Sigmoid colon (tissue), 7 donors: ENCODE results near the gene VN1R4. TPM values are rescaled to one million over a fixed set of nuclear protein-coding genes. Genes with fewer than 3 reads are reported as not detected.
"Not testable (repeated sequence)": the region's sequence is repeated elsewhere in the genome, so short reads cannot be mapped to it uniquely, and the experiment has no call there.

Experiments used
- DNase-seq: peaks from one replicate; pipeline ENCODE4 v3.0.0-alpha.2; 2019
- H3K27ac ChIP-seq, 4 donors: fragments of 200-600 bp; sonication (generic); one replicate each; pipeline ENCODE4 v1.5.1; 2016 to 2019; ENCODE audit warnings: mild to moderate bottlenecking in 1 of 4
- H3K27me3 ChIP-seq, 3 donors: fragments of 200-600 bp; sonication (generic); one replicate each; pipeline ENCODE4 v1.5.1; 2019; ENCODE audit warnings: mild to moderate bottlenecking in 1 of 3
- H3K36me3 ChIP-seq, 4 donors: fragments of 200-600 bp; sonication (generic); one replicate each; pipeline ENCODE4 v1.5.1; 2016 to 2019
- H3K4me1 ChIP-seq, 4 donors: fragments of 200-600 bp; sonication (generic); one replicate each; pipeline ENCODE4 v1.5.1; 2017 to 2019
- H3K4me3 ChIP-seq, 4 donors: fragments of 200-600 bp; sonication (generic); one replicate each; pipeline ENCODE4 v1.5.1; 2017 to 2019; ENCODE audit warnings: mild to moderate bottlenecking in 2 of 4, moderate library complexity in 1 of 4
- H3K9me3 ChIP-seq, 4 donors: fragments of 200-600 bp in 3 of 4; sonication (generic) in 3 of 4; one replicate each; pipeline versions ENCODE4 v1.5.1 to v1.6.1; 2013 to 2019
- CTCF ChIP-seq, 4 experiments: fragments of 450-650 bp in 3 of 4; fragments of 200-600 bp in 1 of 4; IDR thresholded peaks; one replicate each; pipeline ENCODE4 v1.5.1; 2016 to 2019; ENCODE audit warnings: antibody characterized with exemption in 4 of 4, mild to moderate bottlenecking in 3 of 4, moderate library complexity in 2 of 4
- EP300 ChIP-seq, 4 donors: sonication (generic); formaldehyde crosslinking; IDR thresholded peaks; one replicate each; pipeline ENCODE4 v1.6.1; 2017; ENCODE audit warnings: antibody characterized with exemption in 4 of 4
- POLR2A ChIP-seq, 2 donors: fragments of 450-650 bp; IDR thresholded peaks; one replicate each; pipeline ENCODE4 v1.6.1; 2016; ENCODE audit warnings: antibody characterized with exemption in 2 of 2, mild to moderate bottlenecking in 2 of 2, moderate library complexity in 2 of 2
- POLR2AphosphoS5 ChIP-seq, 4 donors: sonication (generic); formaldehyde crosslinking; IDR thresholded peaks; one replicate each; pipeline ENCODE4 v1.6.1; 2017; ENCODE audit warnings: antibody characterized with exemption in 4 of 4
- WGBS, 2 donors: extraction: QIAGEN DNeasy Blood & Tissue Kit; methylation state at CpG; one replicate each; pipeline ENCODE4 v1.1.7; 2013; 5-methylcytosine and 5-hydroxymethylcytosine counted together
- intact Hi-C: fragments of 100-400 bp; cut with DNase I; formaldehyde crosslinking; loops from one replicate; pipeline ENCODE4 v1.15.1; 2023
- polyA plus RNA-seq, 3 donors: library from polyadenylated mRNA; stranded (reverse); fragments of 200-250 nt; gene quantifications; one replicate each; pipeline ENCODE4 v1.2.3, GENCODE V29; 2013
- total RNA-seq, 4 donors: library from RNA; depleted of rRNA; stranded (reverse); fragments of >200 nt; gene quantifications; one replicate each; pipeline ENCODE4 v1.1.0, GENCODE V29; 2016
- donor health status: healthy with polysubstance abuse.
- donor health status: Bipolar disorder and iron deficiency.
- donor health status: healthy.

VN1R4 gene
- total and polyA plus RNA-seq, 7 donors: not detected

DNA sequence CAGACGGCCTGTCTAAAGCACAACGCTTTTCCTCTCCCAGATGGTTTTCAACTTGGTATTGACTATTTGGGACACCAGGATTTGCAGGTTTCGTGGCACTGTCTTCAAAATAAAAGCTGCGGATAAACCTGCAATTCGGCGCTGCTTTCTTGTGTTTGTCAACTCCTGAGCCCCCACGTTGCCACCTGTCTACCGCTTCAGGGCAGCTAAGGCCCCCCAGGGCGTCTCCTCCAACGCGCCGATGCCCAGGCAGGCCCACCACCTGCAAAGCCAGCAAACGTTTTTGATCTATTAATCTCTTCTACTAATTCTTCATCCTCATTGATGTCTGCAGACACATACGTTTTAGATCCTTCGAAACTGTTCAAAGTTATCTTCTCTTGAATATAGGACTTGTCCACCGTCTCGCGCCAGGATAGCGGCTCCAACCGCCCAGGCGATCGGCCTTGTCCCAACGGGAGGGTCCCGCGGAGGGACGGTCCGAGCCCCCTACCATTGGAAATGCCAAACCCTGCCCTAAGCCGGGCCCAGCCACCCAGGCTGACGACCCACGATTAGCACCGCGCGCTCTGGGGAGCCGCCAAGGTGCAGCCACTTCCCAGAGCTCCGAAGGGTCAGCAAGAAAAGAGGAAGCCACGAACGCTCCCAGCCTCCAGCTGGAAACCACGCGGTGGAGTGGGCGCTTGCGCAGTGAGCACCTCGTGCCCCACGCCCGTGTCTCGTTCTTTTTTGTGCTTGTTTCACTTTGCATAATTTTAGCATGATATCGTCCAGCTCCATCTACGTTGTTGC, 23.4 kb upstream of the VN1R4 start:
- H3K9me3 ChIP-seq: peaks cover 0 to 21% (median 17%) of the 10 kb centered on the region in 4 donors
- no peak for DNase-seq
- H3K27me3 ChIP-seq: no peaks in the 10 kb centered on the region
- H3K4me3 ChIP-seq: no peak overlapping the region
- TF ChIP-seq EP300 (IDR thresholded peaks at IDR 0.05) (no peak), CTCF (IDR thresholded peaks at IDR 0.05) (no peak), POLR2AphosphoS5 (IDR thresholded peaks at IDR 0.05) (no peak), POLR2A (IDR thresholded peaks at IDR 0.05) (no peak)
- WGBS, 2 donors: 92 to 94% methylated on average over 47 of the region's 47 CpGs
- H3K27ac ChIP-seq: no peak overlapping the region
- H3K4me1 ChIP-seq: no peaks in the 10 kb centered on the region
- no peaks in the 10 kb centered on the region for H3K36me3 ChIP-seq
- intact Hi-C loops: no loop called here

DNA sequence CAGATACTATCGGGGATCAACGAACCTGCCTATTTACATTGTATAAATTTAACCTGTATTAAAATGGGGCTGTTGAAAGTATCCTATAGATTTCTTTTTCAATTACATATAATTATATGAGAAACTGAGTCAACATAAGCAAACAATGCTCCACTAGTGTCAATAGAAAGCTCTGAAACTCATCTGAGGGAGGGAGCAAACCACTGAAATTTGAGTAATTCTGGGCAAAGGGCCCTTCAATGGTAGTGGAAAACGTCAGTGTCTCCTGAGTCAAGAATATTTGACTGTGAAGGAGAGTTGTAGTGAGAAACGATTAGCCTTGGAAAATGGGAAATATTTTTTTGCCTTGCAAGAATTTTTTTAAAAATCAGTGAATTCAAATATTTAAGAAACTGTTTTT, 17.6 kb upstream of the VN1R4 start:
- 71 to 78% methylated on average over 4 of the region's 4 CpGs for WGBS, 2 donors
- no peak for TF ChIP-seq CTCF (IDR thresholded peaks at IDR 0.05)
- no peak for TF ChIP-seq POLR2A (IDR thresholded peaks at IDR 0.05)
- TF ChIP-seq EP300 (IDR thresholded peaks at IDR 0.05): no peak
- no peak for TF ChIP-seq POLR2AphosphoS5 (IDR thresholded peaks at IDR 0.05)
- no peak overlapping the region for H3K4me3 ChIP-seq
- peaks cover 0 to 4% (median 0%) of the 10 kb centered on the region in 4 donors for H3K9me3 ChIP-seq
- DNase-seq: no peak
- no peak overlapping the region for H3K27ac ChIP-seq
- H3K27me3 ChIP-seq: no peaks in the 10 kb centered on the region
- no peaks in the 10 kb centered on the region for H3K4me1 ChIP-seq
- H3K36me3 ChIP-seq: no peaks in the 10 kb centered on the region
- intact Hi-C loops: no loop called here

- H3K27me3 ChIP-seq, H3K9me3 ChIP-seq, H3K4me3 ChIP-seq, H3K27ac ChIP-seq, DNase-seq, intact Hi-C loops, H3K4me1 ChIP-seq, H3K36me3 ChIP-seq: not testable (repeated sequence)
- 52 to 73% methylated on average over 1 to 4 of the region's 8 CpGs for WGBS, 2 donors
These were observed 14.4 kb upstream of the VN1R4 start for GRCh38 chr19:53281947-53282346.

DNA sequence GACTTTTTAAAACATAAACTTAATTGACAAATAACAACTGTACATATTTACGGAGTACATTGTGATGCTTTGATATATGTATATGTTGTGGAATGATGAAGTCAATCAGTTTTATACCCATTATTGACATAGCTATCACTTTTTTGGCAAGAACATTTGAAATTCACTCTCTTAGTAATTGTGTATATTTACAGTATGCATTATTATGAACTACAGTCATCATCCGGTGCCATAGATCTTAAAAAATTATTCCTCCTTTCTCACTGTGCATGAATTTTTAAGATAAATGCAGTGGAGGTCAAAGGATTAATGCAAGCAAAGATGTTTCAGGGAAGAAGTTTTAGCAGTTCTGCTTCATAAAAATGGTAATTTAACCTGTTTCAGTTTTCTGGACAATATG, 8.0 kb upstream of the VN1R4 start:
- H3K27me3 ChIP-seq: peaks cover 0 to 7% (median 0%) of the 10 kb centered on the region in 3 donors
- no peak overlapping the region for H3K27ac ChIP-seq
- DNase-seq: no peak
- no peaks in the 10 kb centered on the region for H3K4me1 ChIP-seq
- H3K4me3 ChIP-seq: no peak overlapping the region
- no peaks in the 10 kb centered on the region for H3K36me3 ChIP-seq
- peaks cover 0 to 2% (median 0%) of the 10 kb centered on the region in 4 donors for H3K9me3 ChIP-seq
- WGBS, 2 donors: 97 to 98% methylated on average over 2 of the region's 2 CpGs
- TF ChIP-seq POLR2AphosphoS5 (IDR thresholded peaks at IDR 0.05) (no peak), EP300 (IDR thresholded peaks at IDR 0.05) (no peak), POLR2A (IDR thresholded peaks at IDR 0.05) (no peak), CTCF (IDR thresholded peaks at IDR 0.05) (no peak)
- intact Hi-C loops: no loop called here

- 84 to 86% methylated on average over 7 to 9 of the region's 9 CpGs for WGBS, 2 donors
- intact Hi-C loops: no loop called here
- Histone ChIP-seq H3K27me3 (peaks cover 0 to 7% (median 0%) of the 10 kb centered on the region in 3 donors), H3K36me3 (no peaks in the 10 kb centered on the region), H3K4me3 (no peak overlapping the region), H3K27ac (no peak overlapping the region), H3K4me1 (no peaks in the 10 kb centered on the region), H3K9me3 (peaks cover 0 to 2% (median 0%) of the 10 kb centered on the region in 4 donors)
- no peak for TF ChIP-seq EP300 (IDR thresholded peaks at IDR 0.05)
- no peak for TF ChIP-seq POLR2A (IDR thresholded peaks at IDR 0.05)
- no peak for TF ChIP-seq POLR2AphosphoS5 (IDR thresholded peaks at IDR 0.05)
- no peak for TF ChIP-seq CTCF (IDR thresholded peaks at IDR 0.05)
- no peak for DNase-seq
These were observed 4.5 kb upstream of the VN1R4 start for GRCh38 chr19:53272044-53272443.

- peaks cover 0 to 12% (median 0%) of the 10 kb centered on the region in 3 donors for H3K27me3 ChIP-seq
- H3K9me3 ChIP-seq, H3K36me3 ChIP-seq, H3K4me1 ChIP-seq, H3K4me3 ChIP-seq, intact Hi-C loops, DNase-seq, H3K27ac ChIP-seq: not testable (repeated sequence)
- 93 to 96% methylated on average over 22 to 27 of the region's 27 CpGs for WGBS, 2 donors
These were observed 2.3 kb upstream of the VN1R4 start for GRCh38 chr19:53269861-53270260.

GRCh38 chr19:53257715-53258342, 9.7 kb downstream of the VN1R4 start, which contains the start of gene VN1R2:
VN1R2 (plus strand) TSS chr19:53258292; CDS start chr19:53258376, 84 bp downstream.
- H3K36me3 ChIP-seq, DNase-seq, H3K27ac ChIP-seq, H3K9me3 ChIP-seq, H3K4me3 ChIP-seq, H3K27me3 ChIP-seq: not testable (repeated sequence)
- peaks cover 0 to 15% (median 10%) of the 10 kb centered on the region in 4 donors for H3K4me1 ChIP-seq
- WGBS, 2 donors: 66 to 82% methylated on average over 14 of the region's 14 CpGs
- intact Hi-C loops: loop anchor here (5.0 kb wide), 1 partner anchor 69 kb away; no protein-coding TSS in a partner anchor
